OCI-M1 (cell line): ENCODE data around the gene CCDC88C.

Experiments
- DNase-seq: peaks from one replicate; lab custom pipeline; 2025; lab: John Stamatoyannopoulos, UW

CCDC88C gene

DNA sequence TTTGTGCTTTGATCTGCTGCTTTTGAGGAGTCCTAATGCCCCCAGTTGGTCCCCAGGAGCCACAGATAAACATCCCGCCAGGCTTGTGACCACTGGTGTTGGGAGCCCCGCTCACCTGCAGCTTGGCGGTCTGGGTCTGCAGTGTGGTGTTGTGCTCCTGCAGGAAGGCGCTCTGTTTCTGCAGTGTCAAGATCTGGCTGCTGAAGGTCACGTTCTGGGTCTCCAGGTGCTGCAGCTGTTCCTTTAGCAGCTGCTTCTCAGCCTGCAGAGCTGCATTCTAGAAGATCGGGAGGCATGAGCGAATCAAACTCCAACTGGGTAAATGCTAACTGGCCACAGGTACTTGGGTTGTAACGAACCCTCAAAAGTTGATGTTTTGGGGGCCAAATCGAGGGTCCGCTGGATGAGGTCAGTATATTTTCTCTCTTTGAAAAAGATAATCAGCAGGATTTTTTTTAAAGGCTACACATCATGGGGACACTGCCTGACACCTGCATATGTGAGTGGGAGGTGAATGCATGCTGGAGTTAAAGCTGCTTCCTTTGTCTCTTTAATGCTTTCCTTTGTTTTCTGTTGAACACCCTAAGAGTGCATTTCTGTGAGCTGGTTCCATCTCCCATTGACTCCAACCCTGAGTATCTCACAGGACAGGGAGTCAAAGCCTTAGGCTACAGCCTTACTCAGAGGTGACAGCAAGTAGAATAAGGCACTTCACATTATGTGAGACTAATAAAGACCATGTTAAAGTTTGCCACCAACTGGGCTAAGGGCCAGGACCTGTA, 111.8 kb downstream of the CCDC88C start:
- DNase-seq = no peak

DNA sequence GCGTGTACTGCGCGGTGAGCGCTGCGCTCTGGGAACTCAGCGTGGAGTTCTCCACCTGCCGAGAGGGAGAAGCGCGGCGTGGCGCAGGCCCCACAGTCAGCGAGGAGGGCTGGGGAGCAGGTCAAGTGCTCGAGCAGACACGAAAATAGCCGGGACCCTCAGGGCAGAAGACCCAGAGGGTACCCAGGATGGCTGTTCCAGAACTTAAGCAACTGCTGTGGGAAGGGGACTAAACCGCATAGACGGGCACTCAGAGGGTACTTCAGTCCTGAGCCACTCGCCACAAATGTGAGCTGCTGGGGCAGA, 113.7 kb downstream of the CCDC88C start:
- DNase-seq = no peak

DNA sequence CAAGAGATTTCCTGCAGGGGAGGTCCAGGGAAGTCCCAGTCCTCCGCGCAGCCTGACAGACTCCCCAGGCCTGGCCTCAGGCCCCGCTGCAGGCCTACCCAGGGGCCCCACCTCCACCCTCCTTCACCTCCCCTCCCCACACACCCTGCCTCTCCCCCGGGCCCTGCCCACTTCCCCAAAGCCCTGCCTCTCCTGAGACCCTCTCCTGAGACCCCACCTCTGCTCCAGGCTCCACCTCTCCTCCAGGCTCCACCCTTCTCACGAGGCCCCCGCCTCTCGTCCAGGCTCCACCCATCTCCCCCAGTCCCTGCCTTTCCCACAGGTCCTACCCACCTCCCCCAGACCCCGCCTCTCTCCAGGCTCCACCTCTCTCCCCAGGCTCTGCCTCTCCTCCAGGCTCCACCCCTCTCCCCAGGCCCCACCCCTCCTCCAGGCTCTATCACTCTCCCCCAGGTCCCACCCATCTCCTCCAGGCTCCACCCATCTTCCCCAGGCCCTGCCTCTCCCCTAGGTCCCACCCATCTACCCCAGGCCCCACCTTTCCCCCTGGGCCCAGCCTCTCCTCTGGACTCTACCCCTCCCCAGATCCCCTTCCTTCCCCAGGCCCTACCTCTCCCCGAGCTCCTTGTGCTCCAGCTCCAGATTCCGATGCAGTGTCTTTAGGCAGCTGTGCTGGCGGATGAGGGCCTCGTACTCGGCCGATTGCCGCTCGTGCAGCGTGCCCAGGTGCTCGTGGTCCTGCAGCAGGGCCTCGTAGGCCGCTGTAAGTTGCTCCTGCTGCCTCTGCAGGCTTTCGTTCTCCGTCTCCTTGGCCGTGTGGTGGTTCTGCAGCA, 114.3 kb downstream of the CCDC88C start:
- DNase-seq = peak; percentile 61

DNA sequence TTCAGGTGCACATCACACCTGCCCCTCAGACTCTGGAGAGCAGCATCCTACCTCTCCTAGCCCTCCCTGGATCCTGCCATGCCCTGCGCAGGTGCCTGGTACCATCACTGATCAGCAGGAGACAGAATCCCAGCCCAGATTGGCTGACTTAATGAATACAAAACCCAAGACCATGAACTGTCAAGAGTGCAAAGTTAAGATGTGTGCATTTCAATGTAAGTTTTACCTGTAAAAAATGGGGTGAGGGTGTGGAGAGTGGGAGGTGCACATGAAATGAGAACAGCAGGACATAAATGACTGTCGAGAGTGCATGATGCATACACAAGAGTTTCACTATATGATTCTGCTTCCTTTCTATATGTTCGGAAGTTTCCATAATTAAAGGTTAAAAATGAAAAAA, 115.2 kb downstream of the CCDC88C start:
- no peak for DNase-seq

DNA sequence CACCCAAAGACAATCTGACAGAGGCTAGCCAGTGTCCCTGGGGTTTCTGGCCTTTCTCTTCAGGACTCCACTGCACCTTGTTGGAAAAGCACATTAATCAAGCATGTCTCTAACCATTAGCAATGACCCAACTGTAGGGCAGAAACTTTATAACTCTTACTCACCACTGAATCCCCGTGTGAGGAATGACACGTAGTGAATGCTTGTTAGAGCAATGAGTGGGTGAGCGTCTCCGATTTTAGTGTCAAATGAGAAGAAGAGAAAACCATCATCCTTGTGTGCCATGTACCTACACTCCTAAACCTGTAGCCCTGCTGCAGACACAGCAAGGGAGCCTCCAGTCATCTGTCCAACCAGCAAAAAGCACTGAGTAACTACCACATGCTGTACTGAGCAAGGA, 116.7 kb downstream of the CCDC88C start:
- DNase-seq = no peak

DNA sequence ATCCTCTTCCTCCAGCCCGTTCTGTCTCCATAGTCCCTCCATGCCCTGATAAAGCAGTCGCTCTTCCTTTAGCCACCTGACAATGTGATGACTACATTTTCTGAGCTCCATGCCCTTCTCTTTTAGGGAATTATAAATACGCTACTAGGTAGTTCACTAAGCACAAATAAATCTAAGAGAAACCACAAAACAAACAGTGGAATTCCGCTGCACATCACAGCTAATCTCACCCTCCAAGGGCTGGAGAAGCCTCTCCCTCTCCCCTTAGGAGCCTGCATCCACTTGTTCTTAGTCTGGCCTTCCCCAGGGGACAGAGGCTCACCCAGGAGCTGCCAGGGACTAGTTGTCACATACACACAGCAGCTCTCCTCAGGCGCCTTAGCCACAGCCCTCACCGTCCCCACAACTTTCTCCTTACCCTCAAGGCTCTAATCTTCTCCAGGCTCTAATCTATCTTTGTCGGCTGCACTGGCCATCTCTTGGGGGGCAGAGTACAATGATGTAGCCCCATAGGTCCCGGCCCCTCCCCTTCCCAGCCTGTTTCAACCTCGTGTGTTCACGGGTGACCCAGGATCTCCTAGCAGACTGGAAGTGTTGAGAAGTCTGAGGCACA, 117.2 kb downstream of the CCDC88C start:
- no peak for DNase-seq

DNA sequence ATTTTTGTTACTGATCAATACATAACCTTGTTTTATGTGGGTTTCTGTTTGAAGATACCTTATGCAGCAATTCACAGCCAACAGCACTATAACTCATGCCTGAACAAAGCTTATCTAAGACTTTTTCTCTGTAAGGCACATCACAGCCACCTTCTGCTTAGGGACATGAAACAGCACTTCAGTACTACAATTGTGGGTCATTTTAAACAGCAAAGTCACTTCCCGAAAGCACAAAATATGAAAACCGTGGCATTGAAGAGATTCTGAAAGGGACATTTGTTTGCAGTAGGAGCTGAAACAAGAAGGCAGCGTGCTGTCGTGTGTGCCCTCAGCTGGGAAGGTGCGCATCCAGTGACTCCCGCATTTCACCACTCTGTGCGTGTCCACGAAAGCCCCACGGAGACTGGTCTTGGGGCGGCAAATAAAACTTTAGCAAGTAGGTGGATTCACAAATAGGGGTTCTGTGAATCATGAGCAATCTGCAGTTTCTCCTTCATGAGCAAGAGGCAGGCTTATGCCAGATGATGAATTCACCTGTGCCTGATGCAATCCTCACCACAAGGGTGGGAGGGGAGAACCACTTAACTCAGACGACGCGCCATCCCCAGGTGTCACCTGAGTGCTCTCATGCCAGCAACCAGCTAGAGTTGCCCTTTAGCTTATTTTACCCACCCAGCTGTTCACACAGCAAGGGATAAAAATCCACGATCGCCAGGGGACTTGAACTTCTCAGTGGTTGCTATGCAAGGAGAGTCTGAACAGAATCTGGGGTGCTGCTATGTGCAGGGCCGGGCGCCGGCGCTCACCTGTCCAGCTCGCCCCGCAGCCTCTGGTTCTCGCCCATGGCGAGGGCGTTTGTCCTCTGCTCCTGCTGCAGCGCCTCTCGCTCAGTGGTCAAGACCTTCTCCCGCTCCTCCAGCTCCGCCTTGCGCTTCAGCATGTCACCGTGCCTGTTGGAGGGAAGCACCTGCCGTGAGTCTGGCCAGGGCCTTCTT, 118.2 kb downstream of the CCDC88C start:
- no peak for DNase-seq

DNA sequence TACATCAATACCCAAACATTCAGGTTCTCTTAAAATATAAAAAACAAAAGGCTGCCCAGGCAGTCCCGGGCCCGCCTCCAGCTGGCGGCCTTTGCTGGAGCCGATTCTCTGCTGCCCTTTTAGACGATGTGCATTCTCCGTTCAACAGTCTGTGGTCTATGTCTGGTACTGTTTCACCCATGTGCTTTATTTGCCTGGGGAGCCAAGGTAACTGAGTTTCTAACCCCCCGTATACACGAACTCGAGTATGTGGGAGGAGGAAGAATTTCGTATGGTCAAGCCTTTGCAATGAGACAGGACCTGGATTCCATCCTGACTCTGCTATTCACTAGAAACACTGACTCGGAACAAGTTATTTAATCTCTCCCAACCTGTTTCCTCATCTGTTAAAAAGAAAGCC, 119.0 kb downstream of the CCDC88C start:
- DNase-seq = no peak

DNA sequence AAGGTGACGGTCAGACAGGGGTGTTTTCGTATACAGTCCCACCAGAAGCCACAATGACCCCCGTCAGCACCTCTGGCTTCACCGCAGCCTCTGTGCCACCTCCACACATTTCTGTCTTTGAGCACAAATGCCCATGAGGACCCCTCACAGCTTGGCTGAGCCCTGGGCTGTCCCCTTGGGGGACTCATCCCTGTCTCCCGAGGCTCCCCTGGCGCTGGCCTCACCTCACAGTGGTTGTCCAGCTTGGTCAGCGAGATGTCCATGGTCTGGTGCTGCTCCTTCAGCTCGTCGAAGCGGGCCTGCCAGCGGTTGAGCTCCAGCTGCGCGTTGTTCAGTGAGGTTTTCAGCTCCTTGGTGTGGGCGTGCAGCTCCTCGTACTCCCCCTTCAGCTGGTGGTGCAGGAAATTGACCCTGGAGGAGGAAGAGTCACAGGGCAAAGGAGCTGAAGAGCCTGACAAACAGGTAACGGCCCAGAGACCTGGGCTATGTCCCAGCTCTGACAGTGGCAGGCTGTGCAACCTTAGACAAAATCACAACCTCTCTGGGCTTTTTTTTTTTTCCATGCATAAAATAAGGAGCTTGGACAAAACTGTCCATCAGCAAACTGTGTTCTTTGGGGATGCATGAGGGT, 120.4 kb downstream of the CCDC88C start:
- no peak for DNase-seq

DNA sequence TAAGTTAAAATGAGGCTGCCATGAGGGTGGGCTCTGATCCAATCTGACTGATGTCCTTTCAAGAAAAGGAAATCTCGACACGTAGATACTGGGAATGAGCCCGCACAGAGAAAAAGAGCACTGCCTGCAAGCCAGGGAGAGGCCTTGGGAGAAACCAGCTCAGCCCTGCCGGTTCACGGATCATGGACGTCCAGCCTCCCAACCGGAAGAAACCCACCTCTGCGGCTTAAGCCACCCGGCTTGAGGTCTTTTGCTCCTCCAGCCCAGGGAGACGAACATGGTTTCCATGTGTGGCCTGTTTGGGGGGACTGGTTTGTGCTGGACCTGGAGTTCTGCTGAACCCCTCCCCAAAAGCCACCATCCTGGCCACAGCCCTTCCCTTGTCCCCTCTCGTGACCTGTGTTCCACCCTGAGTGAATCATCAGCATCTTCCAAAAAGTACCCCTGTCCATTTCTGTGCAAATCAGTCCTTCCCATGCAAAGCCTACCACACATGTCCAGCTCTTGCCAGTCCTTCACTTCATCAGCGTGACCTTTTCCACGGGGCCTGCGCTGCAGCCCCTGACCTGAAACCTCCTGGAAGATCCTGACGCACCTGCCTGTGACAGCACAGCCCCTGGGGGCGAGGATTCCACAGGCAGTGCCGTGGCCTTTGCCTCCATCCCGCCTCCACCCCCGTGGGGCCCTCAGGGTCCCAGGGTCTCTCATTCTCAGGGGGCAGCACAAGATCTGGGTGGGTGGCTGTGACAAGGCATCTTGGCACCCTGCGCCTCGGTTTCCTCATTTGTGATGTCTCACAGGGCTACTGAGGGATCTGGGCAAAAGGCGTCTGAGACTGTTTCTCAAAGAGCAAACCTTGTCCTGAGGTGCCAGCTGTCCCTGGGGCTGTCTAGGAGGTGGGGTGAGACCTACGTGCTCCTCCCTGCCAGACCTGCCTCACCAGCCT, 121.5 kb downstream of the CCDC88C start:
- DNase-seq = no peak

DNA sequence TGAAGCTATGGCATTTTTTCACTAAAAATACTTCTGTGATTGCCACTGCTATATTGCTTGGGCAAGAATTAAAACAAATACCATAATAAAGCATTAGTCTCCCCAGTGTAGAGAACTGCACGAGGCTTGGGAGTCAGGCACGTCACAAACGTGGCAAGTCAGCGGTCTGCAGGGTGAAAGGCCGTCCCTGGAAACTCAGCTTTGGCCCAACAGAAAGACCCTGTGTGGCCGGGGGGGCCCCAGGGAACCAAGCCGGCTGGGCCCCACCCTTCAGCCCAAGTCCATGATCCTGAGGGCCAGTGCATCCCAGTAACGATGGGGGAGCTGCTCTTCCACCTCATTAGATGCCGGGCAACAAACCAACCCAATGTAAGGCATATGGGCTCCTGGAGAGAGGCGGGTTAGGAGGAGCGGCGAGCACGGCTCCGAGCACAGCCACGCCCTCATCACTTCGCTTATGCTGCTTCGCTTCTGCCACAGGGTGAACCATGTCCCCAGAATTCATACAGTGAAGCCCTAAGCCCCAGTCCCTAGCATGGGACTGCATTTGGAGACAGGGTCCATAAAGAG, 122.3 kb downstream of the CCDC88C start:
- no peak for DNase-seq

DNA sequence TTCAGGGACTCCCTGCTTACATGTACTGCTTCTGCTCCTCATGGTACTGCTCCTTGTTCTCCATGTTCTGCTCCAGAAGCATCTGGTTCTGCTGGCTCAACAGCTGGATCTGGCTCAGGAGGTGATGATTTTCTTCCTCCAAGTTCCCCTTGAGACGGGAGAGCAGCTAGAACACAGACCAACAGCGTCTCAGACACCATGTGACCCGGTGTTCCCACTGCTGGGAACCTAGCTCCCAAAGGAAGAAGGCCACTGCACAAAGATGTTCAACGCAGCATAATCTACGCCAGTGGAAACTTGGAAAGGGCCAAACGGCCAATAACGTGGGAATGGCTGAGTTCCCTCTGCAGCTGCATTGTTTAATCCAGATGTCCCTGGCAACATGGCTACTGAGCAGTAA, 123.5 kb downstream of the CCDC88C start:
- DNase-seq = no peak

DNA sequence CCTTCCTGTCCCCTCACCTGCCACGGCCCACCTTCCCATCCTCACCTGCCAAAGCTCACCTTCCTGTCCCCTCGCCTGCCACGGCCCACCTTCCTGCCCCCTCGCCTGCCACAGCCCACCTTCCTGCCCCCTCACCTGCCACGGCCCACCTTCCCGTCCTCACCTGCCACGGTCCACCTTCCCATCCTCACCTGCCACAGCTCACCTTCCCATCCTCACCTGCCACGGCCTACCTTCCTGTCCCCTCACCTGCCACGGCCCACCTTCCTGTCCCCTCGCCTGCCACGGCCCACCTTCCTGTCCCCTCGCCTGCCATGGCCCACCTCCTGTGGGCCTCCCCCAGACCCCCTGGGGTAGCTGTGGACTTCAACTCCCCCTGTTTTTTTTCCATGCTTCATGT, 124.3 kb downstream of the CCDC88C start:
- DNase-seq = no peak

DNA sequence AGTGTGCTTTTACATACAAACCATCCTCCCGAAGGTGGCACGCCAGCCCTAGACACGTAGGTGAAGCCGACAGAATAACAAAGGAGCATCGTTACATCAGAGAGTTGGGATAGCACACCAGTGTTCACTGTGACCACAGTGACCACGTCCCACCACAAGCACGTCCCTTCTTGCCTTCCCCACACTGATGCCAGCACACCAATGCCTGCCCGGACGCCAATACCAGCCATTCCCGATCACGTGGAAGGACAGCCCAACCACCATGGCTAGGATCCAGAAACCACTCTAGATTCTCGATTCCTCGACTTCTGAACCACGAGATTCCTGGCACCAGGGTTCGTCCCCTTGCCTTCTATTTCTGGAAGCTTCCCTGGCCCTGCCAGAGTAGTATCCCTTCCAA, 125.1 kb downstream of the CCDC88C start:
- no peak for DNase-seq

DNA sequence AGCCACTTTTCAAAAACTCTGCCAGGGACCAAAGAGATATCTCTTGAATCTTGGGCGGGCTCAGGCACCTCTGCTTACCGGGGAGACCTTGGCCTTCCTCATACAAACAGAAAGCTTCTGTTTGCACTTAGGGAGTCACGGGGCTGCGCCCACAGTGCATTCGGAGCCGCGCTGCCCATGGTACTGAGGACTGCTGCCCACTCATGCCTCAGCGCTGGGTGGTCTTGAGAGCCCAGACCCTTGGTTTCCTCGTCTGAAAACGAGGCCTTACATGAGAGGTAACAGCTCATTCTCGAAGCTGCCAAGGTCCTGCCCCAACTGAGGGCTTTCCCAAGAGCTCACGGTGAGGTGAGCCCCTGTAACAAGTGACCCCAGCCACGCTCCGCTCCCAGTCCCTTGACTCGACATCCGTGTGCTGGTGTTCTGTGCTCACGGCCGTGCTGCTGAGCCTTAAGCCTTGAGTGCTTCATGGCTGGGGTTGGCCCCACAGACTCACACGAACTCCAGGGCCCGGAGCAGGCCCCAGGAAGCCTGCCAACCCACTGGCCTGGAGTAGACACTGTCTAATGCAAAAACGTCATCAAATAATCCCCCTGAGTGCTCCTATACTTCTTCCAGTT, 125.7 kb downstream of the CCDC88C start:
- no peak for DNase-seq

DNA sequence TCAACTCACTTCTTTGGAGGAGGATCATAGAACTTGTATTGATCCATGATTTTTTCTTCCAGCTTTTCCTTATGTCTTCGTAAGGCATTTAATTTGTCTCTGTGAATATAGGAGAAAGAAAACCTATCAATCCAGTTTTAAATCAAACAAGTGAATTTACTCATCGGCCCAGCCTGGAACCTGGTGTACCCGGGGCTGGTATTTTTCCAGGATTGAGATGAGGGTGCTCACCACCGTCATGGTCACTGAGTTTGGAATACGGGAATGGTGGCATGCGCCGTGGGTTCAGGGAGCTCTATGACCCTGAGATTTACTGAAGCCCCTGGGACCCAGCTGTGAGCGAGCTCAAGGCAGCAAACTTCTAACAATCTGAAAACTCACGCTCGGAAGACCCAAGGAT, 126.6 kb downstream of the CCDC88C start:
- no peak for DNase-seq

DNA sequence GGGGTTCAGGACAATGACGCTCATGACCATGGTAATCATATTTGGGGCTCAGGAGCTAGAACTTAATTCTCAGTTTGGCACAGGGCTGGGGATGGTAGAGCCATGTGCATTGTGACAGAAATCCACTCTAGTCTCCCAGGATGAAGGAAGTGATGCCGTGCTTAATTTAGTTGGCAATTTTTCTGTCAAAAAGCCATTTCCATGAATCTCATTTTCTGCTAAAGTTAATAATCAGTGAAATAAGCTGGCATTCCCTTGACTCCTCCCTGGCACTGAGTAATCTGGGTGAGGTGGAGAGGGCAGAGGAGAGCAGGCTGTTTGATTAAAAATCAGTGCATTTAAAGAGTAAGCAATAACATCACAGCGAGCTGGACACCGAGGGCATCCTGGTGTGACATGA, 128.2 kb downstream of the CCDC88C start:
- DNase-seq = no peak

DNA sequence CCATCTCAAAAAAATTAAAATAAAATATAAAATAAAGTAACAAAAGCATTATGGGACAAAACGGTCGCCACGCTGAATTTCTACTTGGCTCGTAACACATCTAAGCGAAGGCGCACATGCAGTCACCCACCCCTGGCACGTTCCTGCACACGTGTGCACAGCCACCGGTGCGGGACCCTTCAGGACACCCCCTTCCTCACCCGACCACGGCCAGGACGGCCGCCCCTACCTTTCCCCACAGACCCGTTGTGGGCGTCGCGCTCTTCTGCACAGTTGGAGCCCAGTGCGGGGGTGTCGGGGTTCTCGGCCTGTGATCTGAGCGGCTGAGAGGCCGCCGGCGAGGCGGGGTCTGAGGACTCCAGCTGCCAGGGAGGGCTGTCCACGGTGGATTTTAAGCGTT, 128.7 kb downstream of the CCDC88C start:
- DNase-seq = no peak

DNA sequence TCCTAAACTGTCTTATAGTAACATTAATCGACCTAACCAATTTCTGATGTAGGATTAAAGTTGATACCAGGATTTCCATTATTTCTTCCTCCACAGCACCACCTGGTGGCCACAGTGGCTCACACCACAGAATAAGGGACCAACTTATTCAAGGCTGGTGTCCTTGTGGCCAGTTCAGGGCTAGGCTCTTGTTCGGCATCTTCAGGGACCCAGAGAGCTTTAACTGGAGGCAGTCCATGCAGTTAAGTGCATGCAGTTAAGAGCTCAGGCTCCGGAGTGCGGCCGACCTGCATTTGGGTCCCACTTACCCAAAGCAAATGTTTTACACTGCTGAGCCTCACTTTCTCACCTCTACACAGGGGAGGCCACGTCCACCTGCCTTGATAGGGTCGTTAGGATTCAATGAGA, 131.1 kb downstream of the CCDC88C start:
- peak; percentile 82 for DNase-seq
